ENCODE data around the gene THADA. TPM values are rescaled to one million over a fixed set of nuclear protein-coding genes. Genes with fewer than 3 reads are reported as not detected.

Gene THADA
- total RNA-seq, 1 experiment from 2014 or later, result 20.1 TPM

- H4K91ac ChIP-seq (ENCODE audit: insufficient read length, low read depth, low read length), result no peak overlapping the region
- no peak overlapping the region for H2BK5ac ChIP-seq (ENCODE audit: insufficient read length, low read length)
- TF ChIP-seq CTCF (conservative IDR thresholded peaks at IDR 0.05), result no peak
- H4K8ac ChIP-seq (replicated peaks; ENCODE audit: insufficient read length, low read depth, low read length), result no peak overlapping the region
- Mint-ChIP-seq H3K36me3 (ENCODE audit: insufficient read depth in 1 of 3, low read depth in 3 of 3) (no peaks in the 10 kb centered on the region), H3K4me1 (peaks cover 4 to 14% of the 10 kb centered on the region in 2 experiments), H3K9me3 (no peaks in the 10 kb centered on the region), H3K4me3 (no peak overlapping the region), H3K27me3 (ENCODE audit: low read depth) (no peaks in the 10 kb centered on the region), H3K27ac (no peak overlapping the region)
- H3K23me2 ChIP-seq (ENCODE audit: insufficient read length, low read depth, low read length, poor library complexity, severe bottlenecking), result no peaks in the 10 kb centered on the region
- no peaks in the 10 kb centered on the region for H3K79me1 ChIP-seq (ENCODE audit: insufficient read depth, low read depth, low read length, poor library complexity, severe bottlenecking)
- H3K4me1 ChIP-seq (ENCODE audit: insufficient read depth, low read length), result no peaks in the 10 kb centered on the region
- H4K20me1 ChIP-seq (ENCODE audit: control insufficient read depth, insufficient read depth, insufficient read length), result no peaks in the 10 kb centered on the region
- H3K27ac ChIP-seq (ENCODE audit: insufficient read length, low read depth, low read length), result no peak overlapping the region
- H3K9me3 ChIP-seq (ENCODE audit: control insufficient read depth, low read depth, low read length), result no peaks in the 10 kb centered on the region
- no peak overlapping the region for H3K18ac ChIP-seq (ENCODE audit: insufficient read length, low read depth, low read length)
- no peak overlapping the region for H3K14ac ChIP-seq (ENCODE audit: insufficient read depth, low read length)
- H2BK12ac ChIP-seq (ENCODE audit: insufficient read length, low read depth, low read length), result no peak overlapping the region
- no peak overlapping the region for H3T11ph ChIP-seq (ENCODE audit: low read length)
- H2BK120ac ChIP-seq (ENCODE audit: low read depth, low read length, poor library complexity, severe bottlenecking), result no peak overlapping the region
- no peaks in the 10 kb centered on the region for H3K27me3 ChIP-seq (ENCODE audit: insufficient read depth, low read length)
- no peak for DNase-seq
- H2BK20ac ChIP-seq (ENCODE audit: low read depth, low read length, poor library complexity, severe bottlenecking), result no peak overlapping the region
- H3K23ac ChIP-seq (ENCODE audit: insufficient read length, low read depth, low read length), result no peak overlapping the region
- H4K5ac ChIP-seq (ENCODE audit: insufficient read length, low read depth, low read length), result no peak overlapping the region
- no peak overlapping the region for H3K9ac ChIP-seq (ENCODE audit: extremely low read depth, insufficient read length, low read length)
- H3K56ac ChIP-seq (ENCODE audit: insufficient read length, low read depth, low read length), result no peak overlapping the region
- H3K4me2 ChIP-seq (ENCODE audit: insufficient read depth, insufficient read length, low read length), result no peak overlapping the region
- no peak overlapping the region for H3K4ac ChIP-seq (ENCODE audit: low read depth, low read length)
- H3K79me2 ChIP-seq (ENCODE audit: insufficient read depth, low read length), result no peaks in the 10 kb centered on the region
- H2BK15ac ChIP-seq (ENCODE audit: low read depth, low read length), result no peak overlapping the region
- H2AFZ ChIP-seq (ENCODE audit: low read length), result no peak overlapping the region
- H2AK5ac ChIP-seq (ENCODE audit: insufficient read length, low read length), result no peak overlapping the region
- WGBS (ENCODE audit: extremely low coverage, insufficient read length, low lambda C conversion rate), result no CpG with 5 or more reads among the region's 3 CpGs
Observed at GRCh38 chr2:43367012-43367782, 228.6 kb downstream of the THADA start.

Measured in H9 (cell line).